ENCODE data around the gene HIGD2A. TPM values are rescaled to one million over a fixed set of nuclear protein-coding genes. Genes with fewer than 3 reads are reported as not detected.

The HIGD2A gene
- total and polyA plus RNA-seq, 9 of the 15 experiments (the other 6 are each of a cell fraction or from before 2014, with no cell fraction given), result 94.7 to 264 (median 163) TPM

GRCh38 chr5:176429972-176430371 is 41.4 kb downstream of the HIGD2A start (continued):
- TF ChIP-seq SMAD3 (CRISPR knock-in tag; conservative IDR thresholded peaks at IDR 0.05) (no peak), HDAC2 (IDR thresholded peaks at IDR 0.05) (no peak), NRF1 (conservative IDR thresholded peaks at IDR 0.05 in 1 of 2, IDR thresholded peaks at IDR 0.05 in 1 of 2) (peak in 1 of 2 experiments; percentile 18; a peak in 1 of 4 replicates), ZNF384 (IDR thresholded peaks at IDR 0.05; ENCODE audit: low read depth, low read length) (peak; percentile 60), EZH2 (IDR thresholded peaks at IDR 0.05; ENCODE audit: borderline replicate concordance, low read depth, low read length) (no peak)

GRCh38 chr5:176432707-176433106 is 44.2 kb downstream of the HIGD2A start:
- Histone ChIP-seq H3K9ac (ENCODE audit: insufficient read depth in 1 of 2, low read depth in 2 of 2, low read length in 2 of 2) (no peak overlapping the region), H3K27ac (ENCODE audit: extremely low read depth, low read depth, low read length) (no peak overlapping the region), H3K27me3 (ENCODE audit: control insufficient read depth in 2 of 2, insufficient read depth in 2 of 2, low read length in 2 of 2) (no peaks in the 10 kb centered on the region), H3K36me3 (ENCODE audit: control insufficient read depth, insufficient read depth, low read length) (no peaks in the 10 kb centered on the region), H3K4me1 (replicated peaks in 1 of 2; ENCODE audit: control insufficient read depth in 2 of 2, insufficient read depth in 2 of 2, low read length in 2 of 2) (peaks cover 0 to 3% of the 10 kb centered on the region in 2 experiments; a peak in 2 of 5 replicates), H4K20me1 (replicated peaks; ENCODE audit: control insufficient read depth, insufficient read depth, low read length) (no peaks in the 10 kb centered on the region), H3K79me2 (ENCODE audit: control insufficient read depth, insufficient read depth, low read length) (no peaks in the 10 kb centered on the region), H3K4me3 (no peak overlapping the region), H3K9me1 (ENCODE audit: control insufficient read depth, insufficient read depth, low read length) (no peaks in the 10 kb centered on the region), H3K4me2 (ENCODE audit: insufficient read depth, low read length) (no peak overlapping the region), H2AFZ (ENCODE audit: low read depth, low read length) (no peak overlapping the region), H3K9me3 (replicated peaks; ENCODE audit: control insufficient read depth, insufficient read depth, low read depth, low read length) (no peaks in the 10 kb centered on the region)
- DNase-seq (ENCODE audit: extremely low read depth in 1 of 4, low spot score in 3 of 4) (no peak), FAIRE-seq (no peak), ATAC-seq (no peak)
- no peak for TF ChIP-seq MTA3 (IDR thresholded peaks at IDR 0.05; ENCODE audit: borderline replicate concordance)
- peak; percentile 64 for TF ChIP-seq HNRNPK (IDR thresholded peaks at IDR 0.05; ENCODE audit: low read depth, low read length, poor library complexity, severe bottlenecking)
- no peak for TF ChIP-seq VEZF1 (CRISPR knock-in tag; IDR thresholded peaks at IDR 0.05)
- TF ChIP-seq ZBTB12 (CRISPR knock-in tag; IDR thresholded peaks at IDR 0.05), result no peak
- no peak for TF ChIP-seq EHMT2 (IDR thresholded peaks at IDR 0.05)
- no peak for TF ChIP-seq NFE2L1 (tag; IDR thresholded peaks at IDR 0.05; ENCODE audit: borderline replicate concordance, low read depth)
- no peak for TF ChIP-seq ZBED1 (IDR thresholded peaks at IDR 0.05)
- TF ChIP-seq TBL1XR1 (IDR thresholded peaks at IDR 0.05; ENCODE audit: low read length in 2 of 2), result no peak
- TF ChIP-seq ZNF444 (CRISPR knock-in tag; IDR thresholded peaks at IDR 0.05), result 0 out of 2 replicates have a peak, but pooled peaks have one; percentile 36
- no peak for TF ChIP-seq HIVEP1 (CRISPR knock-in tag; IDR thresholded peaks at IDR 0.05)
- TF ChIP-seq BHLHE40 (IDR thresholded peaks at IDR 0.05; ENCODE audit: low read length), result no peak
- no peak for TF ChIP-seq ZBTB33 (CRISPR knock-in tag; IDR thresholded peaks at IDR 0.05)
- peak in 1 of 2 experiments; percentile 36; a peak in 1 of 4 replicates for TF ChIP-seq KDM1A (IDR thresholded peaks at IDR 0.05)
- in situ Hi-C loops (cut with MboI), result no loop called here
- ChIA-PET CTCF (ENCODE audit: low intra/inter-chr PET ratio) (no interaction called here), POLR2A (interaction anchor here (0.7 kb wide), 1 partner anchor 105 kb away, joined by 3 read pairs; no protein-coding TSS in a partner anchor)
- 96% methylated on average over 4 of the region's 5 CpGs for WGBS (ENCODE audit: insufficient coverage, low coverage, missing lambda C conversion rate)
- intact Hi-C loops (cut with micrococcal nuclease), result no loop called here
- no TSS peak for BruUV-seq (replicated peaks)
